Tibial nerve (tissue), 4 donors: Measurements from ENCODE around the gene TRERF1.

Source experiments
- EP300 ChIP-seq, 2 donors: sonication (generic); formaldehyde crosslinking; IDR thresholded peaks; one replicate each; pipeline ENCODE4 v1.6.1; 2017; ENCODE audit warnings: antibody characterized with exemption in 2 of 2, mild to moderate bottlenecking in 1 of 2
- POLR2A ChIP-seq, 2 donors: fragments of 450-650 bp; IDR thresholded peaks; one replicate each; pipeline ENCODE4 v1.6.1; 2017; ENCODE audit warnings: antibody characterized with exemption in 2 of 2, mild to moderate bottlenecking in 2 of 2, moderate library complexity in 2 of 2
- TF ChIP-seq, protein P1 (sequence below), 5 experiments: fragments of 200-600 bp in 3 of 5; fragments of 450-650 bp in 2 of 5; sonication (generic) in 3 of 5; IDR thresholded peaks; one replicate each; pipeline ENCODE4 v1.5.1; 2016 to 2019; ENCODE audit warnings: antibody characterized with exemption in 5 of 5, mild to moderate bottlenecking in 3 of 5, moderate library complexity in 2 of 5

DNA sequence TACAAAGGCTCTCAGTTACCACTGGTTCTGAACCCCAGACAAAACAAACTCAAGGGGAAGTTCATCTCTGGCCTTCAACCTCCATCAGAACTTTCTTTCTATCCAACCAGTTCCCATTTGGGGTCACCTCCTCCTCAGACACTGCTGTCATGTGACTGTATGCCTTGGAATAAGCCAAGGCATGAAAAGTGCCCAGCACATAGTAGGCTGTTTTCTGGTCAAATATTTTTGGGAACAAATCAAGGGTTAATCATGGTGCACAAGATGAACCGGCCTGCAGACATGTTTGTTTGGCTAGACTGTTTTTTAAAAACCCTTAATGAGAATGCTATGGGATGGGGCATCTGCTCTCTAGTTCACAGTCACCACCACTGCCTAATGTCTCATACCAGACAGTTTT lies 185.2 kb downstream of the TRERF1 start:
- no peak for TF ChIP-seq POLR2A (IDR thresholded peaks at IDR 0.05)
- TF ChIP-seq, protein P1, sequence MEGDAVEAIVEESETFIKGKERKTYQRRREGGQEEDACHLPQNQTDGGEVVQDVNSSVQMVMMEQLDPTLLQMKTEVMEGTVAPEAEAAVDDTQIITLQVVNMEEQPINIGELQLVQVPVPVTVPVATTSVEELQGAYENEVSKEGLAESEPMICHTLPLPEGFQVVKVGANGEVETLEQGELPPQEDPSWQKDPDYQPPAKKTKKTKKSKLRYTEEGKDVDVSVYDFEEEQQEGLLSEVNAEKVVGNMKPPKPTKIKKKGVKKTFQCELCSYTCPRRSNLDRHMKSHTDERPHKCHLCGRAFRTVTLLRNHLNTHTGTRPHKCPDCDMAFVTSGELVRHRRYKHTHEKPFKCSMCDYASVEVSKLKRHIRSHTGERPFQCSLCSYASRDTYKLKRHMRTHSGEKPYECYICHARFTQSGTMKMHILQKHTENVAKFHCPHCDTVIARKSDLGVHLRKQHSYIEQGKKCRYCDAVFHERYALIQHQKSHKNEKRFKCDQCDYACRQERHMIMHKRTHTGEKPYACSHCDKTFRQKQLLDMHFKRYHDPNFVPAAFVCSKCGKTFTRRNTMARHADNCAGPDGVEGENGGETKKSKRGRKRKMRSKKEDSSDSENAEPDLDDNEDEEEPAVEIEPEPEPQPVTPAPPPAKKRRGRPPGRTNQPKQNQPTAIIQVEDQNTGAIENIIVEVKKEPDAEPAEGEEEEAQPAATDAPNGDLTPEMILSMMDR (IDR thresholded peaks at IDR 0.05), result no peak
- TF ChIP-seq EP300 (IDR thresholded peaks at IDR 0.05), result no peak
